LNCaP clone FGC (cell line): ENCODE measurements around the gene SLC19A1.

Experiments
- DNase-seq: peaks from one replicate; pipeline ENCODE4 v3.0.0-alpha.2; 2011; ENCODE audit warnings: low read depth
- H3K4me3 ChIP-seq: 2 replicates; pipeline ENCODE4 v1.5.1; 2011; ENCODE audit warnings: mild to moderate bottlenecking, low read depth, low read length, control low read depth
- CTCF ChIP-seq: IDR thresholded peaks from 2 replicates; pipeline ENCODE4 v1.5.1; 2012; ENCODE audit warnings: mild to moderate bottlenecking; ENCODE audit not compliant: control insufficient read depth, insufficient read depth; ENCODE audit errors: extremely low read depth

SLC19A1 gene

GRCh38 chr21:45458281-45459170 lies 83.7 kb downstream of the SLC19A1 start:
- TF ChIP-seq CTCF: no peak
- H3K4me3 ChIP-seq: no peak overlapping the region
- no peak for DNase-seq

GRCh38 chr21:45457832-45458172 lies 84.4 kb downstream of the SLC19A1 start:
- DNase-seq: no peak
- H3K4me3 ChIP-seq: no peak overlapping the region
- TF ChIP-seq CTCF: no peak

GRCh38 chr21:45457161-45457831 lies 84.9 kb downstream of the SLC19A1 start:
- H3K4me3 ChIP-seq: no peak overlapping the region
- TF ChIP-seq CTCF: no peak

GRCh38 chr21:45456584-45457160 lies 85.6 kb downstream of the SLC19A1 start:
- DNase-seq: no peak
- H3K4me3 ChIP-seq: no peak overlapping the region
- no peak for TF ChIP-seq CTCF

More at GRCh38 chr21:45457161-45457831, 84.9 kb downstream of the SLC19A1 start:
- DNase-seq: no peak

- no peak overlapping the region for H3K4me3 ChIP-seq
- TF ChIP-seq CTCF: no peak
- DNase-seq: no peak
Measured at GRCh38 chr21:45455674-45456583, 86.3 kb downstream of the SLC19A1 start.

- H3K4me3 ChIP-seq: peak overlapping the region; percentile 31
- no peak for TF ChIP-seq CTCF
- peak; percentile 36 for DNase-seq
Measured at GRCh38 chr21:45454926-45455673, 87.1 kb downstream of the SLC19A1 start.
